Activated T-helper 1 cell treated with anti-CD3 and anti-CD28 coated beads, Interleukin-12 subunit alpha, Interleukin-12 subunit beta, Interleukin-2, Interleukin-4 antibody, amounts not matched to agents 30 ng/mL and 10 ng/mL and 1 ng/mL, durations not matched to agents 14 hours and 24 hours and 36 hours (primary cell): ENCODE data around the gene MLN. TPM values are rescaled to one million over a fixed set of nuclear protein-coding genes. Genes with fewer than 3 reads are reported as not detected.

ENCODE experiments used
- DNase-seq: peaks from one replicate; pipeline ENCODE4 v3.0.0; 2021; ENCODE audit warnings: low spot score
- H3K27ac Mint-ChIP-seq: one replicate; pipeline ENCODE4 v1.8.0; 2021; ENCODE audit warnings: mild to moderate bottlenecking, mixed read lengths
- H3K27me3 Mint-ChIP-seq: one replicate; pipeline ENCODE4 v1.8.0; 2022; ENCODE audit warnings: mild to moderate bottlenecking, moderate library complexity, mixed read lengths; ENCODE audit not compliant: insufficient read depth
- H3K36me3 Mint-ChIP-seq: one replicate; pipeline ENCODE4 v1.8.0; 2021; ENCODE audit warnings: low read depth, mixed read lengths
- H3K4me1 Mint-ChIP-seq: one replicate; pipeline ENCODE4 v1.8.0; 2021; ENCODE audit warnings: low read depth, mixed read lengths
- H3K4me3 Mint-ChIP-seq: one replicate; pipeline ENCODE4 v1.8.0; 2021; ENCODE audit warnings: mild to moderate bottlenecking, moderate library complexity, mixed read lengths
- H3K9me3 Mint-ChIP-seq: one replicate; pipeline ENCODE4 v1.8.0; 2021; ENCODE audit warnings: mixed read lengths
- intact Hi-C: fragments of 100-400 bp; cut with micrococcal nuclease; formaldehyde crosslinking; loops from one replicate; pipeline ENCODE4 v1.15.1; 2024
- total RNA-seq: library from RNA; stranded (reverse); gene quantifications from 2 replicates; pipeline ENCODE4 v1.2.3, GENCODE V29; 2022

Gene MLN, protein sequence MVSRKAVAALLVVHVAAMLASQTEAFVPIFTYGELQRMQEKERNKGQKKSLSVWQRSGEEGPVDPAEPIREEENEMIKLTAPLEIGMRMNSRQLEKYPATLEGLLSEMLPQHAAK
- total RNA-seq = not detected in 2 replicates

- Mint-ChIP-seq H3K27ac (no peak within 1 kb of the TSS), H3K9me3 (no peaks in the 10 kb centered on the region)
Observed at GRCh38 chr6:33803571-33804053, at the start of gene MLN. TSS of gene MLN (minus strand) at chr6:33804003. CDS start at chr6:33801163, 2,840 bp downstream.

GRCh38 chr6:33853026-33853425, 49.2 kb upstream of the MLN start:
- no peaks in the 10 kb centered on the region for H3K9me3 Mint-ChIP-seq
- no peak overlapping the region for H3K27ac Mint-ChIP-seq
- H3K4me1 Mint-ChIP-seq = peaks cover 26% of the 10 kb centered on the region
- no peak overlapping the region for H3K4me3 Mint-ChIP-seq
- intact Hi-C loops = no loop called here
- H3K36me3 Mint-ChIP-seq = no peaks in the 10 kb centered on the region
- no peak for DNase-seq
- peaks cover 13% of the 10 kb centered on the region for H3K27me3 Mint-ChIP-seq

More at GRCh38 chr6:33803571-33804053, at the start of gene MLN:
- Mint-ChIP-seq H3K27me3 (peaks cover 9% of the 10 kb centered on the region), H3K4me3 (no peak within 1 kb of the TSS), H3K4me1 (peaks cover 15% of the 10 kb centered on the region), H3K36me3 (no peaks in the 10 kb centered on the region)
- DNase-seq = no peak
- intact Hi-C loops = no loop called here

- Mint-ChIP-seq H3K4me3 (no peak overlapping the region), H3K27ac (no peak overlapping the region), H3K36me3 (no peaks in the 10 kb centered on the region), H3K4me1 (peaks cover 16% of the 10 kb centered on the region), H3K9me3 (no peaks in the 10 kb centered on the region), H3K27me3 (peaks cover 13% of the 10 kb centered on the region)
- intact Hi-C loops = loop anchor here (1.0 kb wide), 1 partner anchor 175 kb away; no protein-coding TSS in a partner anchor
- DNase-seq = no peak
Observed at GRCh38 chr6:33851959-33852358, 48.2 kb upstream of the MLN start.

- Mint-ChIP-seq H3K27me3 (peaks cover 13% of the 10 kb centered on the region), H3K4me1 (peaks cover 6% of the 10 kb centered on the region), H3K9me3 (no peaks in the 10 kb centered on the region), H3K36me3 (no peaks in the 10 kb centered on the region), H3K4me3 (no peak overlapping the region), H3K27ac (no peak overlapping the region)
- no peak for DNase-seq
- intact Hi-C loops = no loop called here
Observed at GRCh38 chr6:33850869-33851541, 47.2 kb upstream of the MLN start.

- no peak overlapping the region for H3K4me3 Mint-ChIP-seq
- no peaks in the 10 kb centered on the region for H3K9me3 Mint-ChIP-seq
- DNase-seq = no peak
- no peak overlapping the region for H3K27ac Mint-ChIP-seq
- H3K36me3 Mint-ChIP-seq = no peaks in the 10 kb centered on the region
- peaks cover 13% of the 10 kb centered on the region for H3K27me3 Mint-ChIP-seq
- H3K4me1 Mint-ChIP-seq = no peaks in the 10 kb centered on the region
- intact Hi-C loops = no loop called here
Observed at GRCh38 chr6:33850296-33850695, 46.5 kb upstream of the MLN start.

DNA sequence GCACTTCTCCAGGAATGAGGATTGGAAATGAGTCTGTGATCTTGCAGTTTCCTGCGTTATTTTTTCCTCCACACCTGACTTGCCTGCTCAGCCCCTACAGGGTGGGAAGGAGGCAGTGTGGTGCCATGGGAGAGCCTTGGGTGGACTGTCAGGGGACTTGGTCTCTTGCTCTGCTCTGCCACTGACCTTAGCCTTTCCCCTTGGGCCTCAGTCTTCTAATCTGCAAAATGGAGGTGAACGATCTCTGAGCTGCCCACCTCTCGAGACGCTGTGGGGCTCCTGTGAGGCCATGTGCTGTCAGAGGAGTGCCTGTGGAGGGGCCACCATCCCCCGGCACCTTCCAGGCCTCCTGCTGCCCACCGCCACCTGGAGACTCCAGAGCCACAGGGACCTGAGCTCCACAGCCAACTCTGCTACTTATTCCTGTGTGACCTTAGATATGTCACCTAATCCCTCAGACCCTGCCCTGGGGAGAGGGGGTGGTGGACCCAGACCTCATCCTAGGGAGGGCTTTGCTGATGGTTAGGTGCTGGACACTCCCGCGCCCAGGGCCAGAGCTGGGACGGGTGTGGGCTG, 45.8 kb upstream of the MLN start:
- no peak overlapping the region for H3K4me3 Mint-ChIP-seq
- no peaks in the 10 kb centered on the region for H3K4me1 Mint-ChIP-seq
- no peaks in the 10 kb centered on the region for H3K36me3 Mint-ChIP-seq
- H3K27ac Mint-ChIP-seq = no peak overlapping the region
- DNase-seq = no peak
- H3K9me3 Mint-ChIP-seq = no peaks in the 10 kb centered on the region
- intact Hi-C loops = no loop called here
- H3K27me3 Mint-ChIP-seq = peaks cover 10% of the 10 kb centered on the region

- Mint-ChIP-seq H3K27me3 (peaks cover 6% of the 10 kb centered on the region), H3K27ac (no peak overlapping the region), H3K4me3 (no peak overlapping the region), H3K36me3 (no peaks in the 10 kb centered on the region), H3K4me1 (no peaks in the 10 kb centered on the region), H3K9me3 (no peaks in the 10 kb centered on the region)
- intact Hi-C loops = no loop called here
- no peak for DNase-seq
Observed at GRCh38 chr6:33848484-33848883, 44.7 kb upstream of the MLN start.

DNA sequence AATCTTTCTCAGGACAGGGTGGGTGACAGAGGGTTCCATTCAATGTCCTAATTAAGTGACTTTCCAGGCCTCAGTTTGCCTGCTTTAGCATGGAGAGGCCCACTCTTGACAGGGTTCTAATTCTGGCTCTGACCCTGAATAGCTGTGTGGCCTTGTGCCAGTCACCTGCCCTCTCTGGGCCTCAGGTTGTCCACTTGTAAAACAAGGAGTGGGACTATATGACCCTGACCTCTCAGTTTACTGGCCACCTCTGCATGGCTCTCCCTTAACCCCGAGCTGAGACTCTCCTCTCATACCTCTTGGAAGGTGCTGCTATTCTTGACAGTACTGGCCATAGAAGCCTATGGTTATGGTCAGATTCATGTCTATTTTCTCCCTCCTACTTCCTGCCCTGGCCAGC, 44.1 kb upstream of the MLN start:
- Mint-ChIP-seq H3K4me1 (no peaks in the 10 kb centered on the region), H3K9me3 (no peaks in the 10 kb centered on the region), H3K4me3 (no peak overlapping the region), H3K27ac (no peak overlapping the region), H3K27me3 (peaks cover 6% of the 10 kb centered on the region), H3K36me3 (no peaks in the 10 kb centered on the region)
- intact Hi-C loops = no loop called here
- no peak for DNase-seq

- no peaks in the 10 kb centered on the region for H3K4me1 Mint-ChIP-seq
- DNase-seq = no peak
- intact Hi-C loops = no loop called here
- peaks cover 6% of the 10 kb centered on the region for H3K27me3 Mint-ChIP-seq
- no peaks in the 10 kb centered on the region for H3K9me3 Mint-ChIP-seq
- H3K27ac Mint-ChIP-seq = no peak overlapping the region
- H3K4me3 Mint-ChIP-seq = no peak overlapping the region
- H3K36me3 Mint-ChIP-seq = no peaks in the 10 kb centered on the region
Observed at GRCh38 chr6:33847078-33847477, 43.3 kb upstream of the MLN start.

GRCh38 chr6:33846226-33846625, 42.4 kb upstream of the MLN start:
- Mint-ChIP-seq H3K9me3 (no peaks in the 10 kb centered on the region), H3K27ac (no peak overlapping the region), H3K36me3 (no peaks in the 10 kb centered on the region), H3K27me3 (peaks cover 8% of the 10 kb centered on the region), H3K4me3 (no peak overlapping the region), H3K4me1 (no peaks in the 10 kb centered on the region)
- intact Hi-C loops = no loop called here
- DNase-seq = no peak

GRCh38 chr6:33845031-33845745, 41.4 kb upstream of the MLN start:
- DNase-seq = no peak
- Mint-ChIP-seq H3K27ac (no peak overlapping the region), H3K4me3 (no peak overlapping the region), H3K27me3 (peaks cover 7% of the 10 kb centered on the region), H3K9me3 (no peaks in the 10 kb centered on the region), H3K36me3 (no peaks in the 10 kb centered on the region), H3K4me1 (peaks cover 6% of the 10 kb centered on the region)
- intact Hi-C loops = no loop called here

DNA sequence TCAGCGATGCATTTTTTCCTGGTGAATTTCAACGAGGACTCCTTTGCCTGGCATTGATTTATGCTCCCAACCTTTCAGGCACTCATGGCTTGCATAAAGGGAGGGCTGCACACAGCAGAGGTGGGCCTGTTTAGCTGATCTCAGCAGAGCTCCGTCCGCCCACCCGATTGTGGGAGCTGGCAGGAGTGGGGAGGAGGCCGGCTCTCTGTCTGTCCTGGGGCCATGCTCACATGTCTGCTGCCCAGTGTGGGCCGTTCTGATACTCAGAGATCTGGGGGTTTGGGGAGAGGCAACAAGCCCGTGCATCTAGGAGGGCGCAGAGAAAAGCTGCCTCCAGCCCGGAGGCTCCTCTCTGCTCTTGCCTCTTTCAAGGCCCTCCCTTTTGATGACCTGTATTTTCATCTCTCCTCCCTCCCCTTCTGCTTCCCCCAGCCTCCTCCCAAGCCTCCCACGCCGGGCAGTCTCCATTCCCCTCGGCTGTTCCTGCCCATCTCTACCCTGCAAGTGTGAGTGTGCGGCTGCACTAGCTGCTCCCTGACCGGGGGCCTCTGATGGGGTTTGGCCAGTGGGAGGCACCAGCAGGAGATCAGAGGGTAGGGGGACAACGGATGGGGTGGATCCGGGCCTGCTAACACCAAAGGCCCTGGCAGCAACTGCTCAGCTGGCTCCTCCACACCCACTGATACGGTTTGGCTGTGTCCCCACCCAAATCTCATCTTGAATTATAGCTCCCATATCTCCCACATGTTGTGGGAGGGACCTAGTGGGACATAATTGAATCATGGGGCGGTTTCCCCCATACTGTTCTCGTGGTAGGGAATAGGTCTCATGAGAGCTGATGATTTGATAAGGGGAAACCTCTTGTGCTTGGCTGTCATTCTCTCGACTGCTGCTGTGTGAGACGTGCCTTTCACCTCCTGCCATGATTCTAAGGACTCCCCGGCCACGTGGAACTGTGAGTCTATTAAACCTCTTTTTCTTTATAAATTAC, 39.6 kb upstream of the MLN start:
- no peaks in the 10 kb centered on the region for H3K36me3 Mint-ChIP-seq
- no peak for DNase-seq
- H3K27ac Mint-ChIP-seq = no peak overlapping the region
- H3K27me3 Mint-ChIP-seq = peaks cover 3% of the 10 kb centered on the region
- H3K4me1 Mint-ChIP-seq = peaks cover 20% of the 10 kb centered on the region
- intact Hi-C loops = no loop called here
- H3K4me3 Mint-ChIP-seq = no peak overlapping the region
- no peaks in the 10 kb centered on the region for H3K9me3 Mint-ChIP-seq
